ENCODE data around the gene GRM1.

Gene GRM1

DNA sequence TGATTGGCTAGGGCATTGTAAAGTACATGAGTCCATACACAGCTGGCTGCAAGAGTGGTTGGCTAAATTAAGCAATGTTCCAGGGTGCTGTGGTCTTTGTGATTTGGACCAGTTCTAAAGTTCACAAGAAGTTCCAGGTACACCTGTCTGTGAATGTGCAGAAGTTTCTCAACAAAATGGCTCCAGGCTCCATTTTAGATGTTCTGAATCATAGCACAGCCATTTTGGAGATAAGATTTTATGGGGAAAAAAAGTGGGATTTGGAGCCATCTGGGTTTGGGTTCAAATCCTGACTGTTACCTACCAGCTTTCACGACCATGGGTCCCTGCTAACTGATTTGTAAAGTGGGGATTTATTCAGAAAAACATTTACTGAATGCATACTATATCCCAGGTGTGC, 82.1 kb downstream of the GRM1 start:
- H3K4me1 ChIP-seq (ENCODE audit: insufficient read depth, low read length) = no peaks in the 10 kb centered on the region
- H3K4me2 ChIP-seq (ENCODE audit: insufficient read depth, low read length) = no peak overlapping the region
- DNase-seq (no peak), ATAC-seq (ENCODE audit: insufficient read depth, low read depth) (no peak)
- H4K20me1 ChIP-seq (ENCODE audit: insufficient read depth, low read length) = no peaks in the 10 kb centered on the region
- H3K9me3 ChIP-seq (ENCODE audit: insufficient read depth, low read length, severe bottlenecking) = no peaks in the 10 kb centered on the region
- H3K9ac ChIP-seq (ENCODE audit: low read depth, low read length) = no peak overlapping the region
- no peaks in the 10 kb centered on the region for H3K27me3 ChIP-seq (ENCODE audit: insufficient read depth, low read length, poor library complexity)
- no peaks in the 10 kb centered on the region for H3K79me2 ChIP-seq (ENCODE audit: insufficient read depth, low read length)
- H3K27ac ChIP-seq (ENCODE audit: low read length) = no peak overlapping the region
- no peak overlapping the region for H3K4me3 ChIP-seq (ENCODE audit: low read depth in 1 of 2, low read length in 2 of 2)
- TF ChIP-seq EZH2 (IDR thresholded peaks at IDR 0.05; ENCODE audit: borderline replicate concordance, low read depth, low read length, severe bottlenecking) = no peak
- no peaks in the 10 kb centered on the region for H3K36me3 ChIP-seq (ENCODE audit: insufficient read depth, low read length)
- no peak overlapping the region for H2AFZ ChIP-seq (ENCODE audit: low read depth, low read length)

DNA sequence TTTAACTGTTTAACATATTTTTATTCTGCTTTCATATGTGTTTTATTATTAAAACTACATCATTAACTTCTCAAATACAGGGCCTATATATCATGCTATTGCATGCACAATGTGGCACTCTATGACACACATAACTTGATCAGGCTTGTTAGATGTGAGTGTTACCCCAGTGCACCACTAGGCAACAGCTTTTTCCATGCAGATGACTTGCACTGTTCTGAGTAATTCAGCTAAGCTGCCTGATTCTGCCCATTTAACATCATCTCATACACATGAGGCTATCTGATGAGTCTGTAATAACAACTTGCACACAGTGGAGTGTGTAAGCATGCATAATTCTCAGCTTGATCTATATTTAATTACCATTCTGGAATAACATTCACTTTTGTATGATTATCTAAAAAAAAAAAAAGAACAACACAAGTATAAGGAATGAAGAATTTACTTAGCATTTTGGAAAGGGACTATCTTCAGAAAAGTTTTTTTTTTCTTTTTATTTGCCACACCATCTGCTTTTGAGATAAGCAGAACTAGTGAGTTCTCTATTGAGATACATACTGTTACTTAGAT, 83.1 kb downstream of the GRM1 start:
- Histone ChIP-seq H3K36me3 (ENCODE audit: insufficient read depth, low read length) (no peaks in the 10 kb centered on the region), H3K27ac (ENCODE audit: low read length) (no peak overlapping the region), H3K4me1 (ENCODE audit: insufficient read depth, low read length) (no peaks in the 10 kb centered on the region), H3K4me2 (ENCODE audit: insufficient read depth, low read length) (no peak overlapping the region), H4K20me1 (ENCODE audit: insufficient read depth, low read length) (no peaks in the 10 kb centered on the region), H3K9ac (ENCODE audit: low read depth, low read length) (no peak overlapping the region), H3K27me3 (ENCODE audit: insufficient read depth, low read length, poor library complexity) (no peaks in the 10 kb centered on the region), H2AFZ (ENCODE audit: low read depth, low read length) (no peak overlapping the region), H3K4me3 (ENCODE audit: low read depth in 1 of 2, low read length in 2 of 2) (no peak overlapping the region), H3K79me2 (ENCODE audit: insufficient read depth, low read length) (no peaks in the 10 kb centered on the region), H3K9me3 (ENCODE audit: insufficient read depth, low read length, severe bottlenecking) (no peaks in the 10 kb centered on the region)
- ATAC-seq (ENCODE audit: insufficient read depth, low read depth) = no peak
- TF ChIP-seq EZH2 (IDR thresholded peaks at IDR 0.05; ENCODE audit: borderline replicate concordance, low read depth, low read length, severe bottlenecking) = no peak
- no peak for TF ChIP-seq CTCF (IDR thresholded peaks at IDR 0.05; ENCODE audit: borderline replicate concordance, extremely low read depth, low read length, poor library complexity, severe bottlenecking)
- no peak for DNase-seq

DNA sequence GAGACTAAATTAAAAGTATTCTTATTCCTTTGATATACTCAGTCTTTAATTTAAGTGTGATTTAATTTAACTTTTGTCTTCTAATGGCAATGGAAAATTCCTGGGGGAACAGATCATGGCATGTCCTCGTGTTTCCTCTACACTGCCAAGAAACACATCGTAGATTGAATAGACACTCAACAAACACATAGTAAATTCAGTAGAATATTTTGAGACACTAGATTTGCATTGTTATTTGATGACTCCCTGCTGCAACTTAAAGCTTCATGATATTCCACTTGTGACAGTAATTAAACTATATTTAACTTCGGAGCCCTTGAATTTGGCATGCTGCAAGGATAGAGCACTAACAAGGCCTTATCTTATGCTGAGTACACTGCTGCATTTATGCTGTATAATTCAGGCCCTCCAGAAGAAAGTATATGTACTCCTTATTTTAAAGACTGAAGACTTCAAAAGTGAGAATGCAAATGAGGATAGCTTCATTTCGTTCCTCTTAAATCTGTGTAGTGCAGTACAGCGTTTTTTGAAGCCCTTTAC, 84.3 kb downstream of the GRM1 start:
- Histone ChIP-seq H3K79me2 (ENCODE audit: insufficient read depth, low read length) (no peaks in the 10 kb centered on the region), H3K4me1 (ENCODE audit: insufficient read depth, low read length) (no peaks in the 10 kb centered on the region), H3K36me3 (ENCODE audit: insufficient read depth, low read length) (no peaks in the 10 kb centered on the region), H3K27ac (ENCODE audit: low read length) (no peak overlapping the region), H3K27me3 (ENCODE audit: insufficient read depth, low read length, poor library complexity) (no peaks in the 10 kb centered on the region), H4K20me1 (ENCODE audit: insufficient read depth, low read length) (no peaks in the 10 kb centered on the region), H3K9ac (ENCODE audit: low read depth, low read length) (no peak overlapping the region), H2AFZ (ENCODE audit: low read depth, low read length) (no peak overlapping the region), H3K4me2 (ENCODE audit: insufficient read depth, low read length) (no peak overlapping the region), H3K9me3 (ENCODE audit: insufficient read depth, low read length, severe bottlenecking) (no peaks in the 10 kb centered on the region), H3K4me3 (ENCODE audit: low read depth in 1 of 2, low read length in 2 of 2) (no peak overlapping the region)
- TF ChIP-seq CTCF (IDR thresholded peaks at IDR 0.05; ENCODE audit: borderline replicate concordance, extremely low read depth, low read length, poor library complexity, severe bottlenecking) (no peak), EZH2 (IDR thresholded peaks at IDR 0.05; ENCODE audit: borderline replicate concordance, low read depth, low read length, severe bottlenecking) (no peak)
- DNase-seq (no peak), ATAC-seq (ENCODE audit: insufficient read depth, low read depth) (no peak)

GRCh38 chr6:146123616-146124015, 94.8 kb downstream of the GRM1 start:
- Histone ChIP-seq H3K4me2 (ENCODE audit: insufficient read depth, low read length) (no peak overlapping the region), H2AFZ (ENCODE audit: low read depth, low read length) (no peak overlapping the region), H3K79me2 (ENCODE audit: insufficient read depth, low read length) (no peaks in the 10 kb centered on the region), H3K4me3 (ENCODE audit: low read depth in 1 of 2, low read length in 2 of 2) (no peak overlapping the region), H3K4me1 (ENCODE audit: insufficient read depth, low read length) (no peaks in the 10 kb centered on the region), H3K9ac (ENCODE audit: low read depth, low read length) (no peak overlapping the region), H4K20me1 (ENCODE audit: insufficient read depth, low read length) (no peaks in the 10 kb centered on the region), H3K27me3 (ENCODE audit: insufficient read depth, low read length, poor library complexity) (no peaks in the 10 kb centered on the region), H3K27ac (ENCODE audit: low read length) (no peak overlapping the region), H3K36me3 (ENCODE audit: insufficient read depth, low read length) (no peaks in the 10 kb centered on the region), H3K9me3 (ENCODE audit: insufficient read depth, low read length, severe bottlenecking) (no peaks in the 10 kb centered on the region)
- TF ChIP-seq EZH2 (IDR thresholded peaks at IDR 0.05; ENCODE audit: borderline replicate concordance, low read depth, low read length, severe bottlenecking) = no peak
- TF ChIP-seq CTCF (IDR thresholded peaks at IDR 0.05; ENCODE audit: borderline replicate concordance, extremely low read depth, low read length, poor library complexity, severe bottlenecking) = no peak
- DNase-seq (no peak), ATAC-seq (ENCODE audit: insufficient read depth, low read depth) (no peak)

Measured in DND-41 (cell line).